ENCODE results near the gene JAK3. TPM values are rescaled to one million over a fixed set of nuclear protein-coding genes. Genes with fewer than 3 reads are reported as not detected.
A peak's percentile ranks its signal among the peaks of the same experiment; 100 is the strongest.

Gene JAK3
- total RNA-seq, 6 experiments from 2014 or later, result 0.30 to 1.00 (median 0.40) TPM

- H3K27me3 Mint-ChIP-seq (ENCODE audit: insufficient read depth), result peaks cover 7% of the 10 kb centered on the region
- H3K9me3 Mint-ChIP-seq, result no peaks in the 10 kb centered on the region
- H3K27ac Mint-ChIP-seq, result no peak overlapping the region
Observed at GRCh38 chr19:17837972-17838371, 9.8 kb downstream of the JAK3 start.

GRCh38 chr19:17836530-17836929 lies 11.3 kb downstream of the JAK3 start:
- TF ChIP-seq, protein P1, sequence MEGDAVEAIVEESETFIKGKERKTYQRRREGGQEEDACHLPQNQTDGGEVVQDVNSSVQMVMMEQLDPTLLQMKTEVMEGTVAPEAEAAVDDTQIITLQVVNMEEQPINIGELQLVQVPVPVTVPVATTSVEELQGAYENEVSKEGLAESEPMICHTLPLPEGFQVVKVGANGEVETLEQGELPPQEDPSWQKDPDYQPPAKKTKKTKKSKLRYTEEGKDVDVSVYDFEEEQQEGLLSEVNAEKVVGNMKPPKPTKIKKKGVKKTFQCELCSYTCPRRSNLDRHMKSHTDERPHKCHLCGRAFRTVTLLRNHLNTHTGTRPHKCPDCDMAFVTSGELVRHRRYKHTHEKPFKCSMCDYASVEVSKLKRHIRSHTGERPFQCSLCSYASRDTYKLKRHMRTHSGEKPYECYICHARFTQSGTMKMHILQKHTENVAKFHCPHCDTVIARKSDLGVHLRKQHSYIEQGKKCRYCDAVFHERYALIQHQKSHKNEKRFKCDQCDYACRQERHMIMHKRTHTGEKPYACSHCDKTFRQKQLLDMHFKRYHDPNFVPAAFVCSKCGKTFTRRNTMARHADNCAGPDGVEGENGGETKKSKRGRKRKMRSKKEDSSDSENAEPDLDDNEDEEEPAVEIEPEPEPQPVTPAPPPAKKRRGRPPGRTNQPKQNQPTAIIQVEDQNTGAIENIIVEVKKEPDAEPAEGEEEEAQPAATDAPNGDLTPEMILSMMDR (IDR thresholded peaks at IDR 0.05), result no peak
- no peaks in the 10 kb centered on the region; the same call in 1 of the 2 replicates for H3K4me1 Mint-ChIP-seq (ENCODE audit: low read depth)
- no peak overlapping the region for H3K4me3 Mint-ChIP-seq
- H3K36me3 Mint-ChIP-seq (ENCODE audit: low read depth), result no peaks in the 10 kb centered on the region
- no peak for DNase-seq
- peaks cover 12% of the 10 kb centered on the region for H3K27me3 Mint-ChIP-seq (ENCODE audit: insufficient read depth)
- H3K9me3 Mint-ChIP-seq, result no peaks in the 10 kb centered on the region
- no peak overlapping the region for H3K27ac Mint-ChIP-seq

More at GRCh38 chr19:17837972-17838371, 9.8 kb downstream of the JAK3 start:
- no peaks in the 10 kb centered on the region; the same call in 1 of the 2 replicates for H3K4me1 Mint-ChIP-seq (ENCODE audit: low read depth)
- H3K36me3 Mint-ChIP-seq (ENCODE audit: low read depth), result no peaks in the 10 kb centered on the region
- TF ChIP-seq, protein P1 (IDR thresholded peaks at IDR 0.05), result no peak
- H3K4me3 Mint-ChIP-seq, result no peak overlapping the region
- no peak for DNase-seq

GRCh38 chr19:17835182-17836006 lies 12.4 kb downstream of the JAK3 start:
- H3K4me3 Mint-ChIP-seq, result no peak overlapping the region
- H3K4me1 Mint-ChIP-seq (ENCODE audit: low read depth), result no peaks in the 10 kb centered on the region
- H3K27ac Mint-ChIP-seq, result no peak overlapping the region
- no peaks in the 10 kb centered on the region for H3K9me3 Mint-ChIP-seq
- peaks cover 15% of the 10 kb centered on the region for H3K27me3 Mint-ChIP-seq (ENCODE audit: insufficient read depth)
- no peaks in the 10 kb centered on the region for H3K36me3 Mint-ChIP-seq (ENCODE audit: low read depth)
- DNase-seq, result no peak
- TF ChIP-seq, protein P1 (IDR thresholded peaks at IDR 0.05), result no peak

DNA sequence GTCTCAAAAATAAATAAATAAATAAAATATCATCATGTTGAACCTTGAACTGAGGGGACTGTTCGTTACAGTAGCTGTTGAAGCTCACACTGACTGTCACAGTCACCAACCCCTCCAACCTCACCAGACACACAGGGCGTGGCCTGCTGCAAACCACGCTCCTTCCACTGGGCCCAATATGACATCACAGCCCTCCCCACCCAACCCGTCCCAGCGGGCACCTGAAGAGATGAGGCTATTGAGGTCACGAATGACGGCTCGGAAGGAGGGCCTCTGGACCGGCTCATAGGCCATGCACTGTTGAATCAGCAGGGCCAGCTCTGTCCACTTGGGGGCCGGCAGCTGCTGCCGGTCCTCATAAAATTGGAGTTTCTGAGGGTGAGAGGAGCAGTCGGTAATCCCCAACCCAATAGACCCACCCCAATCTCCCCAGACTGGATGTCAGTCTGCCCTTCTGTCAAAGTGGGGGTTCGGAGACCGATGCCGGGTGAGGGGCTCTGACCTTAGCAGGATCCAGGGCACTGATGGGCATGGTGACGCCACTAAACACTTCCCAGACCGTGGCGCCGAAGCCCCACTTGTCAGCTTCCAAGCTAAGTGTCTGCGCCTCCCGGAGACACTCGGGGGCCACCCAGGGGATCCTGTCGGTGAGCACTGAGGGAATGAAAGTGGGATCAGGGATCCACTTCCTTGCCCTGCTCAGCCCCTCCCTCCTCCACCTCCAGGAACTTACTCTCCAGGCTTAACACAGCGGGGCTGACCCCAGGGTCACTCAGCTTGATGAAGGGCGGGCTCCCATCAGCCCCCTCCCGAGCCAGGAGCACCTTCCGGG lies 13.2 kb downstream of the JAK3 start:
- no peaks in the 10 kb centered on the region for H3K9me3 Mint-ChIP-seq
- H3K4me1 Mint-ChIP-seq (ENCODE audit: low read depth), result no peaks in the 10 kb centered on the region
- TF ChIP-seq, protein P1 (IDR thresholded peaks at IDR 0.05), result peak; percentile 40
- H3K4me3 Mint-ChIP-seq, result no peak overlapping the region
- H3K27ac Mint-ChIP-seq, result no peak overlapping the region
- peaks cover 16% of the 10 kb centered on the region for H3K27me3 Mint-ChIP-seq (ENCODE audit: insufficient read depth)
- DNase-seq, result no peak
- H3K36me3 Mint-ChIP-seq (ENCODE audit: low read depth), result no peaks in the 10 kb centered on the region

- no peak for DNase-seq
- Mint-ChIP-seq H3K27ac (no peak overlapping the region), H3K27me3 (ENCODE audit: insufficient read depth) (peaks cover 14% of the 10 kb centered on the region), H3K4me3 (no peak overlapping the region), H3K4me1 (ENCODE audit: low read depth) (no peaks in the 10 kb centered on the region), H3K9me3 (no peaks in the 10 kb centered on the region), H3K36me3 (ENCODE audit: low read depth) (no peaks in the 10 kb centered on the region)
- TF ChIP-seq, protein P1 (IDR thresholded peaks at IDR 0.05), result no peak
Observed at GRCh38 chr19:17832443-17833208, 15.2 kb downstream of the JAK3 start.
